ENCODE results near the gene PIK3C2B.

PIK3C2B gene

DNA sequence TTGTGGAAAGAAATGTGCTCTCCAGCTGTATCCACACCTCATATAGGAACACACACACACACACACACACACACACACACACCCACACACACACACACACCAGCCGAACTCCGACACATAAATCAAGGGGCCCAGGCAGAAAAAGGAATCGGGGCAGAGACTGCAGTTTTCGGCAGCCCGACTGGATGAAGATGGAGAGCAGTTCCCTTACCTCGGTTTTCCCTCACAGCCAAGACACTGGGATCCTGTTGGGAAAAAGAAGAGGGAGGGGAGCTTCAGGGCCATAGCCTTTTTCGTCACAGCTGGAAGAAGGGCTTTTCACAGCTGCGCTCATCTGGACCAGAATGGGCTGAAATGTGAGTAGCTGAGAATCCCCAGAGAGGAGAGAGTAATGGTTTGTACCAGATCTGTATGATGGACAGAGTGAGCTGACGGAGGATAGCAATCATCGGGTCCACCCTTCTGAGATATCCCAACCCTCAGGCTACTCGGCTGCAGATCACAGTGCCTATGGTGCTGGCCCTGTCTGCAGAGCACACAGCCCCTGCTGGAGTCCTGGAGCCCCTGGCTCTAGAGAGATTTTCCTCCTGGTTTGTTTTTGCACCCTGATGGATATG, 37.7 kb downstream of the PIK3C2B start:
- DNase-seq, result no peak

DNA sequence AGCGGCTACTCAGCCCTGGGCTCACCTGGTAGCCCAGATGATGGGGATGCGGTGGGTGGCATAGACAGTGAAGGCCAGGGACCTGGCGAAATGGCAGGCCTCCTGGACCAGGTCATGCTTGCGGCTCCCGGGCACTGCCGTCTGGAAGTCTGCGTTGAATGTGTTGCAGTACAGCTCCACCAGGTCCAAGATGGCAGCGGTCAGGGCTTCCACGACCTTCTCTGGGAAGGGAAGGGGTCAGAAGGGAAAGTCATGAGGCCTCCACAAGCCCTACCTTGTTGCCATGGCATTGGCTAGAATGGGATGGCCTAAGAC, 38.8 kb downstream of the PIK3C2B start:
- DNase-seq, result no peak

DNA sequence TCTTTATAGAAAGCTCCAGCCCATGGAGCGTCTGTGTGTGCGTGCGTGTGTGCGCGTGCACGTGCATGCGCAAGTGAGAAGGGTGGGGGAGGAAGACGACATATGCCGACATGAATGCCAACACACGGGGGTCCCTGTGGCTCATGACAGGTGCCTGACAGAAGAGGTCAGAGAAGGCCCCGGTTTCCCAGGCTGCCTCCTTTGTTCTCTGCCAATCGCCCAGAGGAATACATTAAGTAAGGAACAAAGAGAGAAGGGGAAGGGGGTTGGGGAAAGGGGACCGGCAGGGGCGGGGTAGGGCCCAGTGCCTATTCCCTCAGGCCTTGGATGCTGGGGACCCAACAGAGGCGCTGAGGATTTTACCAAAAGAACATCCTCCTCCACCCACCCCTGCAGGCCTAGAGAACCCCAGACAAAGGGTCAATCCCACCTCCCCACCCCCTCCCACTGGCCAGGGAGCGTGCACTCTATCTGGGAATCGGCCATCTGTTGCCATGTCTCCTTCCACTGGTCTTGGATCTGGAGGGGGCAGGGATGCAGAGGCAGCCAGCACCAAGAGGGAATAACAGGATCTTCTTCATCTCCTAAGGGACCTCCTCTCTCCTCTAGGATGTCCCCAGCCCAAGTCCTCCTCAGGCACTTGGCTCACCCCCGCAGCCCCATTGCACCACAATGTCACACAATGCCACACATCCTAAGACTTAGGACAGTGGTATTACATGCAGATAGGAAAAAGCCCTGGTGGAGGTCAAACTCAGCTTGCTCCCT, 39.4 kb downstream of the PIK3C2B start:
- DNase-seq, result no peak

DNA sequence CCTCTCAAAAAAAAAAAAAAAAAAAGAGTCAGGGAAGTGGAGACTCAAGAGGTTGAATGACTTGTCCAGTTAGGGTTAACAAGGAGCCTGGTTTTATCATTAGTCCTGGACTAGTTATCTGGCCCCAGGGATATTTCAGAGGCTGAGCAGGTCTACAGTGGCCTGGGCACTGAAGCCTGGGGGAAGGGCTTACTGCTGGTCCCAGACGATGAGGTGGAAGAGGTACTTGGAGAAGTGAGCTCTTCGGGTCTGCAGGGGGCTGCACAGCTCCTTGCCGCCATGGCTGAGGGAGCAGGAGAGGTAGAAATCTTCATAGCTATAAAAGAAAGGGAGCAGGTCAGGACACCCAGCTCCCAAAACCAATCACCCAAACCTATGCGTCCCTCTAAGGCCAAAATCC, 40.1 kb downstream of the PIK3C2B start:
- no peak for DNase-seq

DNA sequence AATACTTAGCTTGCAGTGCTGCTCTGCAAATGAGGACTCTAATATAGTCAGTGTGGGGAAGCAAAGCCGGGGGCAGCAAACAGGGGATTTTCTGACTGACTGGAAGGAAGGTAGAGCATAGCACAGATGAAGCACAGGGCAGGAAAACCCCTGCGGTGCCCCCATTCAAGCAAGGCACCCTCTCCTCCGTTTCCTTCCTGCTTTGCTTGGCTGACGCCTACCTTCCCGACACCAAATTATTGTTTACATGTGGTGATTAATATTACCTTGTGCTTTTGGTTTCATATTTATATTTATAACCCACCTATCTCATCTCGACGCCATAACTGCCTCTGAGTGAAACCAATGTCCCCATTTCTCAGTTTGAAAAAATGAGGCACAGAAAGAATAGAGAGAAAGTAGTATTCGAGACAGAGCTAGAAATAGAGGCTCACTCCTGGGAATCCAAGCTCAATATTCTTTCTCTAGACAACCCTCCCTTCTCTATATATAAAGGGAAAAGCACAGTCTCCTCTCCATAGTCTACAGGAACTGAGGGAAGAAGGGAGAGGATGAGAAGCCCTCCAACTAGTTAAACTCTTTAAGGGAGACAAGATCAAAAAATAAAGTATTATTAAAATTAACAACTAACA, 41.3 kb downstream of the PIK3C2B start:
- no peak for DNase-seq

DNA sequence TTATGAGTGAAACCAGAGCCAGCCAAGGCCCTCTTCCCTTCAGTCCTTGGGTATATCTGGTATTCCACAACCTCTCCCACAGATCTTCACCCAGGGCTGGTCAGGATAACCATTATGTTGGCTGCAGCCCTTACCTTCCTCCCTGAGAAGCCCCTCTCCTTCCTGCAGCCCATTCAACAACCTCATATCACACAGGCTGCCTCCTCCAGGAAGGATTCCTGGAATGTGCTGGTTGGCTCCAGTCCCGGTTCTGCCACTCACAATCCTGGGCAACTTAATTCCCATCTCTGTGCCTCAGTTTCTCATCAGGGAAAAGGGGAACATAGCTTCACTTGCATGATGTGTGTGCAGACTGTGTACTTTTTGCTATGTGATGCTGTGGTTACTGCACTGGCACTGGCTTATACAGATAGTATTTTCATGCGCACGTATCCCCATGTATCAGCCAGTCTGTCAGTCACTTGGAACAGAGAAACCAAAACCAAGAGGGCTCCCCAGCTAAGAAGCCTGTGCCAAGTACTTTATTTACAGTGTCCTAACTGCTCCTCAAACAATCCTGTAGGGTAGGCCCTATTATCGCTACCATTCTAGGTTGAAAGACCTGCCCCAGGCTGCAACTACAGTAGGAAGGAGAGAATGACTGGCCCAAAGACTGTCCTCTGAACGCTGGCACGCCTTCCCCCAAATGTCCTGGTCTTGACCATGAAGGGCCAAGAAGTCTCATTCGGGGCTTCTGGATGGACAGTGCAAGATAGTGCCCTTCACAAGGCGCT, 43.1 kb downstream of the PIK3C2B start:
- DNase-seq, result no peak

DNA sequence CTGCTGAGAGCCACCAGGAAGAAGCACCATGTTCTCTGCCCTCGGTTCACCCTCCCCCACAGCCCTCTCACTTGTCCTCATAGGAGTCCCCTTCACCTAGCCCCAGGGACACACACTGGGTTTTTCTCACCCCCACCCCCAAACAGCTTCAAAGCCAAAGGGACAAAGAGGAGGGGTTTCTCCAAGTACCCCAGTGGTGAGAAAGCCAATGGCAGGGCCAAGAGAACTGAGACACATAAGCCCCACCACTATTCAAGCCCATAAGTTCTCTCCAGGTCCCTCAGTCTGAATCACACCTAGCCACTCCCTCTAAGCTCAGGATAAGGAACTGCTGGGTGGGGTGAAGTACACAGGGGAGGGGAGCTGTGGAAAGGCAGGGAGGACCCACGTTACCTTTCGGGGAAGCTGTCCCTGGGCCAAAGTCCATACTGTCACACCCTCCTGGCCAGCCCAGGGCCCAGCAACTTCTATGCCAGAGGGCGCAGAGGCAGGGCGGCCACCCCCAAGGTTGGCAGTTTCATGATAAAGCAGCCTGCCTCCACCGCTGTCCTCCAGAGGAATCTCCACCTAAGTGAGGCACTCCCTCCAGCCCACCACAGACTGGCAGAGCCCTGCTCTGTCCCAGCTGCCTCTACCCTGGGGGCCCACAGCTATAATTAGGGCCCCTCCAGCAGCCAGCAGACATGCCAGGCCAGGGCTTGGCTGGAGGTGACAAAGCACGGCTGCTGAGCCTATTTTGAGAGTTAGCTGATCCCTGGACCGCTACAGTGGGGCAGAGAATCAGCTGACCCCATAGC, 43.9 kb downstream of the PIK3C2B start:
- DNase-seq, result no peak

DNA sequence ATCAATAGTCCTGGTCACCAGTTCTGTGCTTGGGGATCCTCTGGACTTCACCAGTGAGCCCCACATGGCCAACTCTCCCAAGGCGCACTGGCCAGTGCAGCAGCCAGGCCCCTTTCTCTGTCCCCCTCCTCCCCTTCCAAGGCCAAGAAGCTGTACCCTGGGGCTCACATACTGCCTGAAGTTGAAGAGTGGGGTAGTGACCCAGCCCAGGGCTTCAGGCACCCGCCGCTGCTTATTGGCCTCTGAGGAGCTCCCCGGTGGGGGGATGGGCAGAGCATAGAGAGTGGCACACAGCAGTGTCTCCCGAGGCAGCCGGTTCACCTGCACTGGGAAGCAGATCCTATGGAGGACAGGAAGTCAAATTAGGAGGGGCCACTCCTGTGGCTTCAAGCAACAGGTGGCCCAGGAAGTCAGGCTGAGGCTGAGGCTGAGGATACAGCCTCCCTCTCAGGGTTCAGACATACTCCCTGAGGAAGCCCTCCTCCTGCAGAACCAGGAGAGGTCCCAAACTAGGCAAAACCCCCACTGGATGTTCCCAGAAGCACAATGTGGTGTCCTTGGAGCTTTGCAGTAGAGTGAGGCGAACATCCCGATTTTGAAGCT, 44.8 kb downstream of the PIK3C2B start:
- DNase-seq, result no peak

DNA sequence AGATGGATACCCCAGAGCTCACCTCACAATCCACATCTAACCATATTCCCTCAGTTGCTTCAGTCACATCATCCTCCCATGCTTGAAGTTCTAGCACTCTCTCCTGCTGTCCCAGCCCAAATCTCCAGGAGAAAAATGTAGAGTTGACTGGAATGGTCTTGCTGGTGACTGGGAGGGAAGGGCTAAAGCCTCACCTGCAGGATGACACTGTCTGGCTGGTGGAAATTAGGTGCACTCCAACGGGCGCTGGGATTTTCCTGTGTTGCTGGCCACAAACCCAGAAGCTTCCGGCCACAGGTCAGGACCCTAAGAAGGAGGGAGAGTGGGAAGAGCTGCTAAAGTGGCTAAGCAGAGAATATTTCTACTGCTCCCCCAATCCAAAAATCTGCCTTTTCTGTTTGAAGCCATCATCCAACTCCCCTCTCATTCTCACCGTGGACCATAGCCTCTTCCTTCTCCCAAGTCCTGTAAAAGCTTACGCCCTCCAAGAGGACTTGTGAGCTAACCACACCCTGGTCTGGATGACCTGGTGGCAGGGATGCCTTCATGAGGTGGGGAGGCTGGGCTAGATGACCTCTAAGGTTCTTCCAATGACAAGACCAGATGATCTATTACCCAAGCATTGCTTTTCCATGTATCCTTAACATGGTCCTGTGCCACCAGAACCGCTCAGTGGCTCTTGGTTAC, 45.5 kb downstream of the PIK3C2B start:
- no peak for DNase-seq

DNA sequence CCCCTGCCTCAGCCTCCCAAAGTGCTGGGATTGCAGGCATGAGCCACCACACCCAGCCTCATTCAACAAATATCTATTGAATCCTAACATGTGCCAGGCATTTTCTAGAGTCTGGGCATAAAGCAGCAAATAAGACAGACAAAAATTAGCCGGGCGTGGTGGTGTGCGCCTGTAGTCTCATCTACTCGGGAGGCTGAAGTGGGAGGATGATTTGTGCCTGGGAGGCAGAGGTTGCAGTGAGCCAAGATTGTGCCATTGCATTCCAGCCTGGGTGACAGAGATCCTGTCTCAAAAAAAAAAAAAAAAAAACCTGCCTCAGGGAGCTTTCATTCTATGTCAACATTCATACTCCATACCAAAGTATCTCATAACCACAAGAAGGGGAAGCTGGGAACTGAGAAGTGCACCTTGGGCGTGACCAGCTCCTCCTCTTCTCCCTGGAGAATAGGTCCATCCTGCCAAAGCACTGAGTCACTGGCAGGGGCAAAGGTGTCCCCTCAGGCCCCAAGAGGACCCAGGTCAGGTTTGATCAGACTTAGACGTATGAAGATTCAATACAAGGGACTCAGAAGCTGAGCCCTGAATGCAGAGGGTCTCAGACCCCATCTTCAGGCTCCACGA, 46.2 kb downstream of the PIK3C2B start:
- DNase-seq, result peak; percentile 25

DNA sequence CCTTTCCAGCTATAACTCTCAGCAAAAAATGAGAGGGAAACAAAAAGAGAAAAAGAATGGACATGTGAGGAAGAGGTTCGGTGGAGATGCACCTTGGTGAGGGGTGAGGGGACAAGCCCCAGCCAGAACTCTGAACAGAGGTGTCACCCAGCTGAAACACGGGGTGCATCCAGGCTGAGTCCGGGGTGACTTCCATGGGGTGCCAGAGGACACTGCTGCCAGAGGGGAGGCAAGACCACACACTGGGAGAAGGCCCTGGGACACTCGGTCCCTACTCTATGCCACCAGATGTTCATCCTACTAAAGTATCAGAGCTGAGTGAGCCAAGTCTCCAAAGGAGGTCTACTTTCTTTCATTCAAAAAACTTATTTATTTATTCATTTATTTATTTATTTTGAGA, 46.9 kb downstream of the PIK3C2B start:
- no peak for DNase-seq

DNA sequence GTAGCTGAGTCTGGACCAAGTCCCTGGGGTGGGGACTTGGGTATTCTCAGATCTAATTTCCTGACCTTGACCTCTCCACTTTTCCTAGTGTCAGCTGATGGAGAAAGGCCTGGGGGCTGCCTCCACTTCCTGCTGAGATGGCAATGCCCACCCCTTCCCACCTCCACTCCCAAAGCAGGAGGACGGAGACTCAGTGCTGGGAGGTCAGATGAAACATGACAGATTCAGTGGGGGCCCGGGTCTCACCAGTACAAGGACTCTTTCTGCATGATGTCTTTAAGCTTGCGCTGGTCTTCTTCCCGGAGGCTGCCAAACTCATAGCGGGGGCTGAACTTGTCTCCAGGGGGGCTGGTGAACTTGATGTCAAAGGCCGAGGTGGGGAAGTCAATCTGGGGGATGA, 47.4 kb downstream of the PIK3C2B start:
- DNase-seq, result no peak

DNA sequence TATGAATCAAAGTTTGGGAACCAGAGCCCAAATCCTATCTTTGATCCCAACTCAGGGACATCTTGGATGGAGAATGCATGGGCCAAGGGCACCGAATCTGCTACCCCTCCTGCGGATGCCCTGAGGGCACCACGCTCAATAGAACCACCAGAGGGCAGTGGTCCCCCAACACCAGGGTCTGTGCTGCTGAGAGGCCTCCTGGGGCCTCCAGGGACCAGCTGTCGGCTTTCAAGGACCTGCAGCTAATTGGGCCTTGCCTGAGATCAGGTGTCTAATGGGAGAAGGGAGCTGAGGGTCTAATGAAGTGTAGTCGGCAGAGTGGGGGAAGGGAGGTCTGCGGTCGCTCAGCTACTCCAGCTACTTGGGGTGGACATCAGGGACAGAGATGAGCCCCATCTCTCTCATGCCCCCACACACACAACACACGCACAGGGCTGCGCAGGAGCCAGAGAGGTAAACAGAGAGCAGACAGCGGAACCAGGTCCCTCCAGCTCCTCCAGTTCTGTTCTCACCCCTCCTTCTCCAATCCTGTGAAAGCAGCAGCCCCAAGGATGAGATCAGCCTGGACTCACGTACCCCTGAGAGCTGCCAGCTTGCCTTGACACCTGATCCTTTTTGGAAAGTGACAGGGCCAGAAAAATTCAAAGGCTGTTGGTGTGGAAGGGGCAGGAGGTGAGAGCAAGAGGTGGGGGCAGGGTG, 48.0 kb downstream of the PIK3C2B start:
- DNase-seq, result peak; percentile 82

DNA sequence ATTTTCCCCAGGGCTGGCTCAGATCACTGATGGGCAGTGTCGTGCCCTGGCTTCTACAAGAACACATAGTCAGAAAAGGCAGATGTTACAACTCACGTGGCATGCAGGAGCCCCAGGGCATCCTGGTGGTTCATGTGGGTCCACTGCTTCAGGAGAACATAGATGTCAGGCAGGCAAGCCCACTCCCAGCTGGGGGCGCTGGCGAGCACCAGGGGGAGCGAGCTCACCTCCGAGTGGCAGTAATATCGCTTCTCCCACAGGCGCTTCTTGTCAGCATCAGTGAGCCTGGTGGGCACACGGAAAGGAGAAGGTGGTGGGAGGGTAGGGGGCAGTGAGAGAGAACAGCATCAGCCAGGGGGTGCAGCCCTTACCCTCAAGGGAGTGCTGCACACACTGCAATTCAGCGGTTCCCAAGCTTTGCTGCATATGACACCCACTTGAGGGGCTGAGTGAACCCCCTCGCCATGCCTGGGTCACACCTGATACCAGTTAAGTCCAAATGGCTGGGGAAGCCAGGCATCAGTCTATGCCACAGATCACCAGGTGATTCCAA, 48.7 kb downstream of the PIK3C2B start:
- DNase-seq, result peak; percentile 84

All from OCI-M1 (cell line).